Non-pigmented ciliary epithelial cell (primary cell): ENCODE results near the gene RNF126.
A peak's percentile ranks its signal among the peaks of the same experiment; 100 is the strongest.
"Not testable (repeated sequence)": the region's sequence is repeated elsewhere in the genome, so short reads cannot be mapped to it uniquely, and the experiment has no call there.

Experiments
- DNase-seq: peaks from one replicate; pipeline ENCODE4 v3.0.0-alpha.2; 2010; ENCODE audit warnings: low read depth

RNF126 gene

DNA sequence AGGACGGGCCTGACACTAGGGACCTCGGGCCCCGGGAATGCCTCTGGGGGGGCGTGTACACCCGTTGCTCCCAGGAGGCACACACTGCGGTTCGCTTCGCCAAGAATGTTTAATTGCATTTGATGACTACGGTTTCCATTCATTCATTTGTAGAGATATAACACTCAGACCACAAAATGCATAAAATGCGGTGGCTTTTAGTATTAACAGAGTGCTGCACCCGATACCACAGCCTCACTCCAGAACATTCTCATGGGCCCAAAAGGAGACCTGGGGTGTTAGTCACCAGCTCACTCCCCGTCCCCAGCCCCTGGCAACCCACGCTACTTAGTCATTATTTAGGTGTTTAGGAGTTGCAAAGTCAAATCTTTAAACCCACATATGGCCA, 51.5 kb downstream of the RNF126 start:
- peak; percentile 96 for DNase-seq

DNA sequence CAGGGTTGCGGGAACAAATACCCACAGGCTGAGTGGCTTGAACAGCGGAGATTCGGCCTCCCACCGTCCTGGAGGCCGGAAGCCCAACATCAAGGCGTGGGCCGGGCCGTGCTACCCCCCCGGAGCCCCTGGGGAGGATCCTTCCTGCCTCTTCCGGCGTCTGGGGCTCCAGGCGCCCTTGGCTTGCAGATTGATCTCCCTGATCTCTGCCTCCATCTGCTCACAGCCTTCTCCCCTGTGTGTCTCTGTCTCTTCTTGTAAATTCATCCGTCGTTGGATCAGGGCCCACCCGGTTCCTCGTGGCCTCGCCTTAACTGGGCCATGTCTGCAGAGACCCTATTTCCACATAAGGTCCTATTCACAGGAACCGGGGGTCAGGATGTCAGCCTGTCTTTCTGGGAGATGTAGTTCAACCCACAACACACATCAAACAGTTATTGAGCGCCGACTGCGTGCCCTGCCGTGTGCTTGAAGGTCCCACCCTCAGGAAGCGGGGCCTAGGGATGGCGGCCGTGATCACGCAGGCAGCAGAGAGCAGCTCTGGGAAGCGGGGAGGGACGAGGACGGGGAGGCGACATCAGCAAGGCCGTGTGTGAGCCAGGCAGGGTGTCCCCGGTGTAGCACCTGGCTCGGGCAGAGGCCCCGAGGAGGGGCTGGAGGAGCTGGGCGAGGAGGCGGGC, 52.1 kb downstream of the RNF126 start:
- peak; percentile 65 for DNase-seq

DNA sequence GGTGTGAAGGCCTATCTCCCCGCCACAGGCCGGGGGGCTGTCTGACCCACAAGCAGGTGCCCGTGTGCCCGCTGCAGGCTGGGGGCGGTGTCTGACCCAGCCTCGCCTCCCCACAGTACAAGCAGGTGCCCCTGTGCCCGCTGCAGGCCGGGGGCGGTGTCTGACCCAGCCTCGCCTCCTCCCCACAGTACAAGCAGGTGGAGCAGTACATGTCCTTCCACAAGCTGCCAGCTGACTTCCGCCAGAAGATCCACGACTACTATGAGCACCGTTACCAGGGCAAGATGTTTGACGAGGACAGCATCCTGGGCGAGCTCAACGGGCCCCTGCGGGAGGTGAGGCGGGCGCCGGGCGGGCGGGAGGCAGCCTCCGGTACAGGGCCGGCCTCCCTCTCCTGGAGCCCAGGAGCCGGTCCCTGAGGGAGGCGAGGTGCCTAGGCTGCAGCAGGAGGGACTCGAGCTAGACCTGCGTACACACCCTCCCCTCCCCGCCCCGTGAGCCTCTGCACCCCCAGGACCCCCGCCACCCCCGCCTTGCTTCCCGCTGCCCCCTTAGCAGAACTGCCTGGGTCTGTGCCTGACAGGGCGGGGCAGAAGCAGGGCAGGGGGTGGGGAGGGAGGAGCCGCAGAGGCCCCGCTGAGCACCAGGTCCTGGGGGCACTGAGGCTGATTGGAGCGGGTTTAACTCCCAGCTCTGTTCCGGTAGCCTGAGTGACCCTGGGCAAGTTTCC, 52.8 kb downstream of the RNF126 start:
- no peak for DNase-seq

DNA sequence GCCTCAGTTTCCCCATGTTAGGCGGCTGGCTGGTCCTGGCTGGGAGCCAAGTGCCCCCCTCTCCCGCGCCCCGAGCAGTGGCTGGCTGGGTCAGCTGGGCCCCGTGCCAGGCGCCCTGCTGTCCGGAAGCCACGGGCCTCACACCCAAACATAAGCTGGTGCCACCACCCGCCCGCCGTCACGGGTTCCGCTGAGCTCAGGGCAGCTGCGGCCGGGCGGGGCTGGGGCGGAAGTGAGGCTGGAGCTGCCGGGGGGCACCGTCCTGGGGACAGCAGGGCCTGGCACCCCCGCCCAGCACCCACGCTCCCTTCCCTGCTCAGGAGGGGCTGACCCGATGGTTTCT, 54.0 kb downstream of the RNF126 start:
- DNase-seq, result no peak

DNA sequence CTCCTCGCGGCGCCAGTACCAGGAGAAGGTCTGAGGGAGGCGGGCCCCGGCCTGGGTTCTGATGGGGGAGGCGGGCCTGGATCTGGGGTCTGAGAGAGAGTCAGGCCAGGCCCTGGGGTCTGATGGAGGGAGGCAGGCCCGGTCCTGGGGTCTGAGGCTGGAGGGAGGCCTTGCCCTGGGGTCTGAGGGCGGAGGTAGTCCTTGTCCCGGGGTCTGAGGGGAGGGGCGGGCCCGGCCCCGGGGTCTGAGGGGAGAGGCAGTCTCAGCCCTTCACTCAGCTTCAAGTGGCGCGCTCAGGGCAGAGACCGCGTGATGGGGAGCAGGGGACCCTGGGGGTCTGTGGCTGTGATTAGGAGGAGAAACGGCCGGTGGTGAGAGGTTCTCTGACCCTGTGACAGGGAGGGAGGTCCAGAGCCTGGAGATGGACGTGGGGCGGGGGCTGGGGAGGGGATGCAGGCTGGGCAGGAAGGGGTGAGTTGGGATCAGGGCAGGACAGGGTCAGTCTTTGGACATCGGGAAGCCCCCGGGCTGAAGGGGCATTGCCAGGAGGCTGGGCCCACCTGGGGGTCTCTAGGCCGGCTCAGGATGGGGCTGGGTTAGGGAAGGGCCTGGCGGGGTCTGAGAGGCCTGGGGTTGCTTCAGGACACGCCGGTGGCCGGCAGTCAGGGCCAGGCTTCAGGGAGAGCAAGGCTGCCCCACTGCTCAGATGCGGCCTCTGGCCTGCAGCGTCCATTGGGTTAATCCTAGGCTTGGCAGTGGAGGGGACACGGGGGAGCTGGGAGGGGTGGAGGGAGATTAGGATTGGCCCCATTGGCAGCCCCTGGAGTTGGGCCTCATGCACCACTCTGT, 54.6 kb downstream of the RNF126 start:
- no peak for DNase-seq

DNA sequence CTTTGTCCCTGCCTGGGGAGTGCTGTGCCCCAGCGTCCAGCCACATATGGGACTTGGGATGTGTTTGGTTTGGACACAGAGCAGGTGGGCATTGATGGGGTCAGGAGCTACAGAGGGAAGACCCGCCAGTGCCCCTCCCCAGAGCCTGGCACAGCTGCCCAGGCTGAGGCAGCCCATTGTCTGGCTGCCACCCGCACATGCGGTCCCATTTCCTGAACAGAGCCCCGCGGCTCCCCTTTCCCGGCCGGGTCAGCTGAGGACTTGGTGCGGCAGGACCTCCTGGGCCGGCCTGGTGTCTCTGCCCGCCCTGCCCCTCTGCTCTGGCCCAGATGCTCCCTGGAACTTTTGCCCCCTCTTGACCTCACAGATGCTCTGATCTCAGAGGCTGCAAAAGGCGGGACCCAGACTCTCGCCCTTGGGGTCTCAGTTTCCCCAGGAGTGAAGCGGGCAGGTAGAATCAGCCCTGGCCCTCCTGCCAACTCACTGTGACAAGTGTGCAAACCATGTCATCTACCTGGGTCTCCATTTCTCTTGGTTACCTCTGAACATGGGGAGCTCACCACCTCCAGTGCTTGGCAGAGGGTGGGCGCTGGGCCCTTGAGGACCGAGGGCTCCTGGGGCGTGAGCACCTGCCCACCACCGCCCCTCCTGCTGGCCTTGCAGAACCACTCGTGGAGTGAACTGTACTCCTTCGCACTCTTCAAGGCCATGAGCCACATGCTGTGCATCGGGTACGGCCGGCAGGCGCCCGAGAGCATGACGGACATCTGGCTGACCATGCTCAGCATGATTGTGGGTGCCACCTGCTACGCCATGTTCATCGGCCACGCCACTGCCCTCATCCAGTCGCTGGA, 55.5 kb downstream of the RNF126 start:
- DNase-seq, result no peak

DNA sequence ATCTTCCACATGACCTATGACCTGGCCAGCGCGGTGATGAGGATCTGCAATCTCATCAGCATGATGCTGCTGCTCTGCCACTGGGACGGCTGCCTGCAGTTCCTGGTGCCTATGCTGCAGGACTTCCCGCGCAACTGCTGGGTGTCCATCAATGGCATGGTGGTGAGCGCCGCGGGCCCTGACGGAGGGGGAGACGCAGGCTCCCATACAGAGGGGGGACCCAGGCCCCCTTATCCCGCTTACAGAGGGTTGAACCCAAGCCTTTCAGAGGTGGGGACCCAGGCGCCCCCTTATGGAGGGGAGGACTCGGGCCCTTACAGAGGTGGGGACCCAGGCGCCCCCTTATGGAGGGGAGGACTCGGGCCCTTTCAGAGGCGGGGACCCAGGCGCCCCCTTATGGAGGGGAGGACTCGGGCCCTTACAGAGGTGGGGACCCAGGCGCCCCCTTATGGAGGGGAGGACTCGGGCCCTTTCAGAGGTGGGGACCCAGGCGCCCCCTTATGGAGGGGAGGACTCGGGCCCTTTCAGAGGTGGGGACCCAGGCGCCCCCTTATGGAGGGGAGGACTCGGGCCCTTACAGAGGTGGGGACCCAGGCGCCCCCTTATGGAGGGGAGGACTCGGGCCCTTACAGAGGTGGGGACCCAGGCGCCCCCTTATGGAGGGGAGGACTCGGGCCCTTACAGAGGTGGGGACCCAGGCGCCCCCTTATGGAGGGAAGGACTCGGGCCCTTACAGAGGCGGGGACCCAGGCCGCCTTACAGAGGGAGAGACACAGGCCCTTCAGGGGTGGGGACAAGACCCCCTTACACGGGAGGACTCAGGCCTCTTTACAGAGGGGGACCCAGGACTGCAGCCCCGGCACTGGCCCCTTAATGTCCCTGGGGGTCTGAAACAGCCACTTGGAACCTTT, 57.7 kb downstream of the RNF126 start:
- DNase-seq, result not testable (repeated sequence)

DNA sequence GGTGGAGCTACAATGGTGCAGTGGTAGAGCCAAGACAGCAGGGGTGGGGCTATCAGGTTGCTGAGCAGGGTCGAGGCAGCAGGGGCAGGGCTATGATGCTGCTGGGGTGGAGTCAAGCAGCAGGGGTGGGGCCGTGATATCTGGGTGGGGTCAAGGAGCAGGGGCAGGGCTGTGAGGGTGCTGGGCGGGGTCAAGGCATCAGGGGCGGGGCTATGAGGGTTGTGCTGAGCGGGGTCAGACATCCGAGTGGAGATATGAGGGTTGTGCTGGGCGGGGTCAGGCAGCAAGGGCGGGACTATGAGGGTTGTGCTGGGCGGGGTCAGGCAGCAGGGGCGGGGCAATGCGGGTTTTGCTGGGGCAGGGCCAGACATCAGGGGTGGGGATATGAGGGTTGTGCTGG, 58.7 kb downstream of the RNF126 start:
- no peak for DNase-seq

DNA sequence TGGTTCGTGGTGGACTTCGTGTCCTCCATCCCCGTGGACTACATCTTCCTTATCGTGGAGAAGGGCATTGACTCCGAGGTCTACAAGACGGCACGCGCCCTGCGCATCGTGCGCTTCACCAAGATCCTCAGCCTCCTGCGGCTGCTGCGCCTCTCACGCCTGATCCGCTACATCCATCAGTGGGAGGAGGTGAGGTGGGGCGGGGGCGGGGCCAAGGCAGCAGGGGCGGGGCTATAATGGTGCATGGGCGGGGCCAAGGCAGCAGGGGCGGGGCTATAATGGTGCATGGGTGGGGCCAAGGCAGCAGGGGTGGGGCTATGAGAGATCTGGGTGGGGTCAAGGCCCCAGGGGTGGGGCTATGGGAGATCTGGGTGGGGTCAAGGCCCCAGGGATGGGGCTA, 59.2 kb downstream of the RNF126 start:
- not testable (repeated sequence) for DNase-seq

DNA sequence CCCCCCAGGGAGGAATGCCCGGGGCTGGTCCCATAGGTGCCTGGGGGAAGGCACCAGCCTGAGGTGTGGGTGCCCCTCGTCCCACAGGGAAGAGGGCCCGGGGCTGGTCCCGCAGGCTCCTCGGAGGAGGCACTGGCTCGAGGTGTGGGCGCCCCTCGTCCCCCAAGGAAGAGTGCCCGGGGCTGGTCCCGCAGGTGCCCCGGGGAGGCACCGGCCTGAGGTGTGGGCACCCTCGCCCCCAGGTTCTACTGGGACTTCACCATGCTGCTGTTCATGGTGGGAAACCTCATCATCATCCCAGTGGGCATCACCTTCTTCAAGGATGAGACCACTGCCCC, 59.7 kb downstream of the RNF126 start:
- DNase-seq, result not testable (repeated sequence)

DNA sequence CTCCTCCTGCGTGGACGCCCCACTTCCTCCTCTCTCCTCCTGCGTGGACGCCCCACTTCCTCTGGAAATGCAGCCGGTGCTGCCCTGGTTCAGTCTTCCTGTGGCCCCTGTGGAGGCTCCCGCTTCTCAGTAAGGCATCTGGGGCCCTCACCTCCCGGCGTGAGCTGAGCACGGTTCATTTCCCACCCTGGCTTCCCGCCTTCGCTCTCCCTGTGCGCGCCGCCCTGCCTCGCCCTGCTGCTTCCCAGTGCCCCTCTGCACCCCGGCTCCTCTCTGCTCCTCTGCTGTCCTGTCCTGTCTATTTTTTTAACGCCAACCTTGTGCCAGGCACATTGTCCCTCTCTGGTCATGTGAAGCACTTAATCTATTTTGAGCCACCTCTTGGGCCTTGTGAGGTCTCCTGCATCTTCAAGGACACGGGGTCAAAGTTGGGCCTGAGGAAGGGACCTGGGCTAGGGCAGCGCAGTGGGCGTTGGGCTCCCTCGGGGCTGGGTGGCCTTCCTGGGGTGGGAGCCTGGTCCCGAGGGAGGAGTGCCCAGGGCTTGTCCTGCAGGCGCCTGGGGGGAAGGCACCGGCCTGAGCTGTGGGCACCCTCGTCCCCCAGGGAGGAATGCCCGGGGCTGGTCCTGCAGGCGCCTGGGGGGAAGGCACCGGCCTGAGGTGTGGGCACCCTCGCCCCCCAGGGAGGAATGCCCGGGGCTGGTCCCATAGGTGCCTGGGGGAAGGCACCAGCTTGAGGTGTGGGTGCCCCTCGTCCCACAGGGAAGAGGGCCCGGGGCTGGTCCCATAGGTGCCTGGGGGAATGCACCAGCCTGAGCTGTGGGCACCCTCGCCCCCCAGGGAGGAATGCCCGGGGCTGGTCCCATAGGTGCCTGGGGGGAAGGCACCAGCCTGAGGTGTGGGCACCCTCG, 60.4 kb downstream of the RNF126 start:
- DNase-seq, result no peak

DNA sequence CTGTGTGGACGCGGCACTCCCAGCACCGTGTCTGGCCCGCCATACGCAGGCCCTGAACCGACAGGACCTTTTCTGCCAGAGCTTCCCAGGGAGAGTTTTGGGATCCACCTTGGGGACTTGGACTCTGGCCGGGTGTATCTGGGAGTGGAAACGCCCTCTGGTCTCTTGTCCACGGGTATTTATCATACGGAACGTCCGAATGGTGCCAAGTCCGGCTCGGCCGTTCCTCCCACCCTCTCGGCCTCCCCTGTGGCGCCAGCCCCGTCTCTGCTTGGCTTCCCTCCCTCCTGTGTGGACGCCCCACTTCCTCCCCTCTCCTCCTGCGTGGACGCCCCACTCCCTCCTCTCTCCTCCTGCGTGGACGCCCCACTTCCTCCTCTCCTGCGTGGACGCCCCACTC, 61.2 kb downstream of the RNF126 start:
- DNase-seq, result no peak

DNA sequence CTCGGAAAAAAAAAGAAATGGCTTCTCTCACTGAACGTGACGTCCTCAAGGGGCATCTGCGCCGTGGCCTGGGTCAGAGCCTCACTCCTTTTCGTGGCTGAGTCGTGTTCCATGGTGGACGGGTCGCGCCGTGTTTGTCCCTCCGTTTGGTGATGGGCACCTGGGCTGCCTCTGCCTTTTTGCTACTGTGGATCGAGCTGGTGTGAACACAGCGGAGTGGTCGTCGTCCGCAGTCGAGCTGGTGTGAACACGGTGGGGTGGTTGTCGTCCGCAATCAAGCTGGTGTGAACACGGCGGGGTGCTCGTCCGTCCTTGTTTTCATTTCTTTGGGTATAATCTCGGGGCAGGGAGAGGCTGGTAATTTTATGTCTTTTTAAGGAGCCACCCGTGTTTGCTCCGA, 61.7 kb downstream of the RNF126 start:
- no peak for DNase-seq
